OCI-LY7 (cell line): ENCODE measurements around the gene KCNK15. TPM values are rescaled to one million over a fixed set of nuclear protein-coding genes. Genes with fewer than 3 reads are reported as not detected.
"Not testable (repeated sequence)": the region's sequence is repeated elsewhere in the genome, so short reads cannot be mapped to it uniquely, and the experiment has no call there.

ENCODE experiments used
- BruUV-seq: library from RNA; stranded (reverse); fragments of 400-500 nt; replicated peaks from 2 replicates; lab custom pipeline; 2021; lab: Mats Ljungman, UMichigan
- CTCF ChIA-PET: fragments of 300-600 bp; sonication (Branson Sonifier 250); formaldehyde crosslinking; loops from one replicate; lab custom pipeline; 2022; ENCODE audit warnings: antibody characterized with exemption; ENCODE audit not compliant: unreplicated experiment; lab: Charles Lee
- POLR2A ChIA-PET: fragments of 300-600 bp; sonication (Branson Sonifier 250); formaldehyde crosslinking; loops from one replicate; lab custom pipeline; 2022; ENCODE audit warnings: antibody characterized with exemption; lab: Charles Lee
- DNase-seq: peaks from one replicate; pipeline ENCODE4 v3.0.0-alpha.2; 2015; ENCODE audit warnings: low spot score
- H2AFZ ChIP-seq: fragments of 200-600 bp; sonication (generic), shearing (Covaris generic); 2 replicates; pipeline ENCODE4 v1.6.1; 2014; ENCODE audit warnings: mild to moderate bottlenecking, antibody characterized with exemption, low read length, moderate library complexity
- H3K27ac ChIP-seq: fragments of 200-600 bp; sonication (generic); 2 replicates; pipeline ENCODE4 v1.5.1; 2014; ENCODE audit warnings: mixed run types, low read depth, mild to moderate bottlenecking, moderate library complexity, low read length, inconsistent platforms; ENCODE audit not compliant: poor library complexity, severe bottlenecking
- H3K36me3 ChIP-seq: fragments of 200-600 bp; sonication (generic); 2 replicates; pipeline ENCODE4 v1.6.1; 2014; ENCODE audit warnings: mild to moderate bottlenecking, antibody characterized with exemption, low read length, moderate library complexity, mixed read lengths; ENCODE audit not compliant: insufficient read depth
- H3K4me1 ChIP-seq: fragments of 200-600 bp; sonication (generic); 2 replicates; pipeline ENCODE4 v1.5.1; 2014; ENCODE audit warnings: mild to moderate bottlenecking, low read length; ENCODE audit not compliant: insufficient read depth, poor library complexity, severe bottlenecking
- H3K4me2 ChIP-seq: fragments of 200-600 bp; sonication (generic); 2 replicates; pipeline ENCODE4 v1.6.1; 2014; ENCODE audit warnings: mild to moderate bottlenecking, low read length
- H3K4me3 ChIP-seq: fragments of 200-600 bp; sonication (generic); 2 replicates; pipeline ENCODE4 v1.5.1; 2014; ENCODE audit warnings: mild to moderate bottlenecking, low read depth, low read length; ENCODE audit not compliant: poor library complexity, severe bottlenecking
- H3K79me2 ChIP-seq: fragments of 200-600 bp; sonication (generic); 2 replicates; pipeline ENCODE4 v1.6.1; 2016; ENCODE audit warnings: low read depth, mild to moderate bottlenecking, low read length, moderate library complexity, mixed read lengths; ENCODE audit not compliant: insufficient read depth
- H3K9me2 ChIP-seq: fragments of 200-600 bp; sonication (generic); 2 replicates; pipeline ENCODE4 v1.6.1; 2016; ENCODE audit warnings: mild to moderate bottlenecking, low read length, mixed read lengths; ENCODE audit not compliant: insufficient read depth
- H3K9me3 ChIP-seq: fragments of 200-600 bp; sonication (generic); 2 replicates; pipeline ENCODE4 v1.6.1; 2014; ENCODE audit warnings: mild to moderate bottlenecking, mixed run types, low read length, mixed read lengths
- H4K20me1 ChIP-seq: fragments of 200-600 bp; sonication (generic); 2 replicates; pipeline ENCODE4 v1.6.1; 2014; ENCODE audit warnings: mild to moderate bottlenecking, antibody characterized with exemption, low read length, moderate library complexity, mixed read lengths; ENCODE audit not compliant: insufficient read depth
- CTCF ChIP-seq: fragments of 200-600 bp; sonication (generic); conservative IDR thresholded peaks from 2 replicates; pipeline ENCODE4 v1.5.1; 2014; ENCODE audit warnings: mild to moderate bottlenecking, antibody characterized with exemption, low read length, moderate library complexity, mixed read lengths
- EZH2phosphoT487 ChIP-seq: fragments of 200-600 bp; sonication (generic); IDR thresholded peaks from 2 replicates; pipeline ENCODE4 v1.6.1; 2018; ENCODE audit warnings: low read depth, borderline replicate concordance, mild to moderate bottlenecking, mixed run types, antibody characterized with exemption, low read length, moderate library complexity, mixed read lengths
- intact Hi-C: fragments of 100-400 bp; cut with micrococcal nuclease; formaldehyde crosslinking; loops from one replicate; pipeline ENCODE4 v1.10.0; 2022; ENCODE audit not compliant: unreplicated experiment
- total RNA-seq, 2 experiments: library from RNA; depleted of rRNA in 1 of 2; stranded (reverse); fragments of >200 nt in 1 of 2; shearing (Covaris generic) in 1 of 2; gene quantifications; 2 replicates each; pipeline ENCODE4 v1.2.3, GENCODE V29; 2014 to 2022

KCNK15 gene
- total RNA-seq, 2 experiments from 2014 or later, result not detected

- BruUV-seq, result no TSS peak
- POLR2A ChIA-PET, result no interaction called here
- Histone ChIP-seq H4K20me1 (no peaks in the 10 kb centered on the region), H3K4me1 (no peaks in the 10 kb centered on the region), H3K4me2 (no peak overlapping the region), H3K27ac (no peak overlapping the region), H3K4me3 (no peak overlapping the region), H3K9me3 (no peaks in the 10 kb centered on the region), H3K36me3 (no peaks in the 10 kb centered on the region), H2AFZ (no peak overlapping the region), H3K9me2 (no peaks in the 10 kb centered on the region), H3K79me2 (no peaks in the 10 kb centered on the region)
- DNase-seq, result no peak
- CTCF ChIA-PET, result no interaction called here
- TF ChIP-seq EZH2phosphoT487, result no peak
- TF ChIP-seq CTCF, result no peak
- intact Hi-C loops, result no loop called here
Observed at GRCh38 chr20:44759595-44759994, 13.9 kb downstream of the KCNK15 start.

GRCh38 chr20:44761423-44761822 is 15.8 kb downstream of the KCNK15 start:
- DNase-seq, result no peak
- Histone ChIP-seq H3K4me1 (no peaks in the 10 kb centered on the region), H3K4me2 (no peak overlapping the region), H2AFZ (no peak overlapping the region), H4K20me1 (no peaks in the 10 kb centered on the region), H3K9me2 (no peaks in the 10 kb centered on the region), H3K36me3 (no peaks in the 10 kb centered on the region), H3K4me3 (no peak overlapping the region), H3K9me3 (no peaks in the 10 kb centered on the region), H3K27ac (no peak overlapping the region), H3K79me2 (no peaks in the 10 kb centered on the region)
- CTCF ChIA-PET, result no interaction called here
- TF ChIP-seq EZH2phosphoT487, result no peak
- TF ChIP-seq CTCF, result no peak
- POLR2A ChIA-PET, result interaction anchor here (0.7 kb wide), 1 partner anchor 47 kb away, joined by 3 read pairs; no protein-coding TSS in a partner anchor
- intact Hi-C loops, result no loop called here
- no TSS peak for BruUV-seq

GRCh38 chr20:44762466-44763140 is 16.9 kb downstream of the KCNK15 start:
- DNase-seq, result no peak
- TF ChIP-seq CTCF (no peak), EZH2phosphoT487 (no peak)
- CTCF ChIA-PET, result no interaction called here

GRCh38 chr20:44763798-44764197 is 18.1 kb downstream of the KCNK15 start:
- H3K9me3 ChIP-seq, CTCF ChIA-PET, intact Hi-C loops, H3K36me3 ChIP-seq, H3K9me2 ChIP-seq, H4K20me1 ChIP-seq, H3K4me1 ChIP-seq, H3K79me2 ChIP-seq, H2AFZ ChIP-seq, H3K27ac ChIP-seq, DNase-seq, BruUV-seq, H3K4me3 ChIP-seq, H3K4me2 ChIP-seq, POLR2A ChIA-PET: not testable (repeated sequence)

More at GRCh38 chr20:44762466-44763140, 16.9 kb downstream of the KCNK15 start:
- H3K9me2 ChIP-seq, result no peaks in the 10 kb centered on the region
- no peaks in the 10 kb centered on the region for H3K36me3 ChIP-seq
- no peak overlapping the region for H3K4me3 ChIP-seq
- H3K79me2 ChIP-seq, result no peaks in the 10 kb centered on the region
- H3K4me1 ChIP-seq, result no peaks in the 10 kb centered on the region
- intact Hi-C loops, result no loop called here
- BruUV-seq, result no TSS peak
- H4K20me1 ChIP-seq, result no peaks in the 10 kb centered on the region
- H3K4me2 ChIP-seq, result no peak overlapping the region
- H2AFZ ChIP-seq, result no peak overlapping the region
- no peak overlapping the region for H3K27ac ChIP-seq
- H3K9me3 ChIP-seq, result no peaks in the 10 kb centered on the region
- POLR2A ChIA-PET, result no interaction called here
